ENCODE measurements around the gene INTS1. TPM values are rescaled to one million over a fixed set of nuclear protein-coding genes. Genes with fewer than 3 reads are reported as not detected.
"Not testable (repeated sequence)": the region's sequence is repeated elsewhere in the genome, so short reads cannot be mapped to it uniquely, and the experiment has no call there.

Gene INTS1
- polyA plus RNA-seq, 3 donors: 53.1 to 56.4 (median 54.7) TPM

DNA sequence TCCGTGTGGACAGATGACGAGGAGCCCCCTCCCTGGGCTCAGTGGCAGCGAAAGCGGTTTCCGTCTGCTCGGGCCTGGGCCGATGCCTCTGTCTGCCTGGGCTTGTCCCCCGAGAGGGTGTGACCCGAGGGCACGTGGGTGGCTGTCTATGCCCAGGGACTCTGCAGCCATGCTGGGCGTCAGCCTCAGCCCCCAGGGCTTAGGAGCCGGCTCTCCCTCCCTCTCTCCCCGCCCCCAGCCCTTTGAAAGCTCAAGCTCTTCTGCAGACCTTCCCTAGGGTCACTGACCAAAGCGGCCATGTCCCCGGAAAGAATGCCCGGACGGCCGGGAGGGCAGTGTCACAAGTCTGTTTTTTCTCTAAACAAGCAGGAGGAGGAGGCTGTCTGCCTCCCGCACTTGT, 52.0 kb downstream of the INTS1 start:
- no peak for DNase-seq (ENCODE audit: low read depth in 3 of 3, low spot score in 2 of 3)

DNA sequence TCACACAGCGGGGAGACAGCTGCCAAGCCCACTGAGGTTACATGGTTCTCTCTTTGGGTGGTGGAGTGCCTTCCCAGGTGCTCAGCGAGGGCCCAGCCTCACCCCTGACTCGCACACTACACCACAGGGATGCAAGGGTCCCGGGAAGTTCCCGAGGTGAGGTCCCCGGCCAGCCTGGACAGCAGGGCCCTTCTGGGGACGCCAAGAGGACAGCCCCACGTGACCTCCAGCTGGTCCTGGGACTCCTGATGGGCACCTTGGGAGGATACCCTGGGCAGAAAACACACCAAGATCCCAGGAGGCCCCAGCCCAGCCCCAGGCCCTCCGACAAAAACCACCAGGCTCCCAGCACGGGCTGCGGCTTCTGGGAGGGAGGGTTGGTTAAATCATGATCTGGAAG, 53.2 kb downstream of the INTS1 start:
- DNase-seq (ENCODE audit: low read depth in 3 of 3, low spot score in 2 of 3): no peak

DNA sequence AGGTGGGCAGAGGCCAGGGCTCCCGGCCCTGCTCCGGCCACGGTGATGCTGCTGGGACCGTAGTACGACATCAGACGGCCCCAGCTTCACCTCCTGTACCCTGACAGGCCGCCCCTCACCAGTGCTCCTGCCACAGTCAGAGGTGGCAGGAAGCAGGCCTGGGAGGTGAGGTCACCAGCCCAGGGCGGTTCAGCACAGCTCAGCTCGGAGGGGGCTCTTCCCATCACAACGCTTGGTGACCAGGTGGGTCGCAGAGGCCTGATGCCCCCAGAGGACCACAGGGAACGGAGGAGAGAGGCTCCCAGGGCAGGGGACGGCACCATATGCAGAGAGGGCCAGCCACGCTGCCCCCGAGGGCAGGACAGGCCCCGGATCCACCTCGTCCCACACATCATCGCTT, 53.8 kb downstream of the INTS1 start:
- DNase-seq (ENCODE audit: low read depth in 3 of 3, low spot score in 2 of 3): no peak

DNA sequence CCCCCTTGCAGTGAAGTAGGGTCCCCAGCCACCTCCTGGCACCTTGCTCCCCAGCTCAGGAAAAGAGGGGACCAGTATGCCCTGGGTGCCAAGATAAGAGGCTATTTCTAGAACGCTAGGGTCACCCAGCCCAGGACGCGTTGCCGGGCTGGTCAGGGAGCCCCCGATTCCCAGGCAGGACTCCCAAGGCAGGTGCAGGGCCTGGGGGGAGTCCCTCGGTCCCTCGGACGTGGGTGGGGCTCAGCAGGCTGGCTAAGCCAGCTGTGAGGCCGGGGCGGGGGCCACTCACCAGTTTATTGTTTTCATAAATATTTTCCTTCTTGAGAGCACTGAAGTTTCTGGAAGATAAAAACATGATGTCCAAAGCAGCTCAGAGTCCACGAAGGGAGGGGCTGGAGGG, 54.2 kb downstream of the INTS1 start:
- no peak for DNase-seq (ENCODE audit: low read depth in 3 of 3, low spot score in 2 of 3)

DNA sequence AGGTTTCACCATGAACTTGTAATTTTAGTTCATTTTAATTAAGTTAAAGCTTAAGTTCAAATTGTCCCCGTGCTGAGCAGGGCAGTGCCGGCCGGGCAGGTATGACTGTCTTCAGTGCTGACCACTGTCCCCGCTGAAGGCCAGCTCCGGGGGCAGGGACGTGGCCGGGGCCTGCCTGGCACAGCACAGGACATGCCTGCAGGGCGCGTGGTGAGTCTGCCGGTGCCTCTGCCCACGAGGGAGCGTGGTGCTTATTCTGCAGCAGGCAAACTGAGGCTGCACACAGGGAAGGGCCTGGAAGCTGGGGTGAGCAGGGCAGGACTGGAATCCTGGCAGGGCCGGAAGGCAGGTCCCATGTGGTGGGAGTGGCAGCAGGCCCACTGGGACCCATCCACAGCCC, 54.7 kb downstream of the INTS1 start:
- no peak for DNase-seq (ENCODE audit: low read depth in 3 of 3, low spot score in 2 of 3)

DNA sequence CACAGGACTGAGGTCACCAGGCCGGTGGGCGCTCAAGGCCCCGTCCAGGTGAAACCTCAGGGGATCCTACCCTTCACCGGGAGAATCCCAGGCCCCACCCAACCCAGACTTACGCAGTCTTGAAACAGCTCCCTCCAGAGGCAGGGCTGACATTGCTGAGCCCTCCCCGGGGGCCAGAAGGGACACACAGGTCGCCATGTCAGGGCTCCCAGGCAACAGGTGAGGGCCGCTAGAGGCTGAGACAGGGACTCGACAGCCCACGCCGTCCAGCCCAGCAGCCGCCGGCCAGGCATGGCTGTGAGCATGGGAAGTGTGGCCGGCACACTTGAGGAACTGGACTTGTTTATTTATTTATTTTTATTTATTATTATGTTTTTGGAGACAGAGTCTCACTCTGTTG, 55.2 kb downstream of the INTS1 start:
- DNase-seq (ENCODE audit: low read depth in 3 of 3, low spot score in 2 of 3): no peak

DNA sequence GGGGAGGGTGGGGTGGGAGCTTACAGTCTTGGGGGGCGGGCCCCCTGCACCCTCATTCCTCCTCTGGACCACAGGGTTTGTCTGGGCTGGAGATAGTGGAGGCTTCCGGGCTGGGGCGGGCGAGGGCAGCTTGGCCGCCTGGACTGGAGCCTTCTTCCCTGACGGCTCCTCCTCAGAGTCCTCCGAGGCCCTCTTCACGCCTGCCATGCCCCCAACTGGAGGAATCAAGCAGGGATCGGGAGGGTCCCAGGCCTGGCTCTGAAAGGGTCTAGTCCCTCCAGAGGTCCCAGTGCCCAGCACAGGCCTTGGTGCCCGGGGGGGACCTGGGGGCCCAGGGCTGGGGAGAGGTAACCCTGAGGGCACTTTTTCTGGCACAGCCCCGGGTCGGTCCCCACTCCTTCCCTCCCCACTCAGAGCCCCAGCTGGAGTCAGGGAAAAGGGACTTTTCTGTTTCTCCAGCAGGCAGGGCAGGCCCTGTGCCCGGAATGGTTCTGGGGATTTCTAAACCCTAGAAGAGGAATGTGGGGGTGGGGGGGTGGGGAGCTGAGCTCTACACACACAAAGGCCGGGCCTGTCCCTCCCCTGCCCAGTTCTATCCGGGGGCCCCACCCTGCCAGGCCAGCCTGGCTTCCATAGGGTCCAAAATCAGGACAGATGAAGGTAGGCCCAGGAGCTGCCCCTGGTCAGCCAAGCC, 56.5 kb downstream of the INTS1 start:
- no peak for DNase-seq (ENCODE audit: low read depth in 3 of 3, low spot score in 2 of 3)

DNA sequence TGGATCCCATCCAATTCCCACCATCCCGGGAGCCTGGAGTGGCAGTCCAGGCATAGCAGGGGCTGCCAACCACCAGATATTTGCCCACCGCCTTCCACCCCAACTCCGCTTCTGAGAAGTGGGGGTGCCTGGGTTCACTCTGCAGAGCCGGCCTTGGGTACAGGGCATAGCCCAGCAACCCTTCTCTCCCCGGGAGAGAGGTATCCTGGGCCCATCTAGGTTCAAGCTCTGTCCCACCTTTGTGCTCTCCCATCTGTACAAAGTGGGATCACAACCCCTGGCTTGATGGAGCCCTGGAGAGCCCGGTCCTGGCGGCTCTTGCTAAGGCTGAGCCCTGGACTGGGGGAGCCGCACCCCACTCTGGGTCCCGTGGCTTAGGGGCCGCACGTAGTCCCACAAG, 57.1 kb downstream of the INTS1 start:
- no peak for DNase-seq (ENCODE audit: low read depth in 3 of 3, low spot score in 2 of 3)

DNA sequence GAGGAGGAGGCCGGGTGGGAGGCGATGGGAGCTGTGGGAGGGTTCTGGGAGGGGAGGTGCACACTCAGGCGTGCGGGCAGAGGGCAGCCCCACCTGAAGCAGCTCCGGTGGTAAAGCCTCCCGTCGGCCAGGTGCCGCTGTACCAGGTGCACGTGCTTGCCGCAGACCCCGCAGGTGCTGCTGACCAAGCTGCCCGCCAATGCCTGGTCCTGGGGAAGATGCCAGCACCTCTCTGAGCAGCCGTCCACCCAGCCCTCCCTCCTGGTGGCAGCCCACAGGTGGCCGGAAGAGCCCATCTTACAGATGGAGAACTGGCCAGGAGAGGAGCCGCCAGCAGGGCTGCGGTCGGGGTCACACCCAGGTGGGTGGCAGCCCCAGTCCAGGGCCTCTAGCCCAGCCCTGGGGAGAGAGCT, 57.6 kb downstream of the INTS1 start:
- DNase-seq (ENCODE audit: low read depth in 3 of 3, low spot score in 2 of 3): no peak

DNA sequence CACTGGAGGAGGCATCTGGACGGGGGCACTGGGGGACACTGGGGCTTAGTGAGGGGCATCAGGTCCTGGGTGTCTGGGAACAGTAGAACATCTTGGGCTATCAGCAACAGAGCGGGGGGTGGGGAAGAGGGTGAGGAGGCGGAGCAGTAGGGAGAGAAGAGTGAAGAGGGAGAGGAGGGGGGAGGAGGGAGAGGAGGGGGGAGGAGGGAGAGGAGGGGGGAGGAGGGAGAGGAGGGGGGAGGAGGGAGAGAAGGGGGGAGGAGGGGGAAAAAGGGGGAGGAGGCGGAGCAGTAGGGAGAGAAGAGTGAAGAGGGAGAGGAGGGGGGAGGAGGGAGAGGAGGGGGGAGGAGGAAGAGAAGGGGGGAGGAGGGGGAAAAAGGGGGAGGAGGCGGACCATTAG, 58.2 kb downstream of the INTS1 start:
- DNase-seq (ENCODE audit: low read depth in 3 of 3, low spot score in 2 of 3): not testable (repeated sequence)

DNA sequence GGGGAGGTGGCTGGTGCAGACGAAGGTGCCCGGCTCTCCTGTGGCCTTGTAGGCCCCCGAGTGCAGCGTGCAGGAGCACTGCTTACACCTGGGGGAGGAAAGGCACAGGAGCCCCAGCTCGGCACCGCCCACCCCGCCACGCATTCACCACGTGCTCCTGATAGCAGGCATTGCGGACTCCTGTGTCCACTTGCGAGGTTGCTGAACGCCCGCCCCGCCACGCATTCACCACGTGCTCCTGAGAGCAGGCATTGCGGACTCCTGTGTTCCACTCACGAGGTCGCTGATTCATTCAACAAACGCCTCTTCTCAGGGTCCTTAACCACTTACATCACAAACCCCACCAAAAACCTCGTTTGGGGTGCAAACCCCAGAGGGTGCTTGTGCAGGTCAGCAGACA, 58.8 kb downstream of the INTS1 start:
- DNase-seq (ENCODE audit: low read depth in 3 of 3, low spot score in 2 of 3): no peak

DNA sequence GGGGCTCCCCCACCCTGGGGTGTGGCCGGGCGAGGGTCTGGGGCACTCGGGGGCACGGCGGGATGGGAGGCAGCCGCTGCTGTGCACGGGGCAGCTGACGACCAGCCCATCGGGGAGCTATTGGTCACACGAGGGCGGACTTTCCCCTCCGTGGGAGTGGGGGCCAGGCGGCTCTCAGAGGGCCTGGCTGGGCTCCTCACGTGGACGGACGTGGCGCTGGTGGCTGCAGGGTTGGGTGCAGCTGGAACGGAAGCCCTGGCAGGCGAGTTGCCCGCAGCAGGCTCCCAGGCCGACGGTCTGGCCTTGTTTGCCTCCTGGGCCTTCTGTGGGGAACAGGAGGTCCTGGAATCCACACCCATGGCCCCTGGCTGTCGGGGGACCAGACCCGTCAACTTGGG, 59.3 kb downstream of the INTS1 start:
- no peak for DNase-seq (ENCODE audit: low read depth in 3 of 3, low spot score in 2 of 3)

DNA sequence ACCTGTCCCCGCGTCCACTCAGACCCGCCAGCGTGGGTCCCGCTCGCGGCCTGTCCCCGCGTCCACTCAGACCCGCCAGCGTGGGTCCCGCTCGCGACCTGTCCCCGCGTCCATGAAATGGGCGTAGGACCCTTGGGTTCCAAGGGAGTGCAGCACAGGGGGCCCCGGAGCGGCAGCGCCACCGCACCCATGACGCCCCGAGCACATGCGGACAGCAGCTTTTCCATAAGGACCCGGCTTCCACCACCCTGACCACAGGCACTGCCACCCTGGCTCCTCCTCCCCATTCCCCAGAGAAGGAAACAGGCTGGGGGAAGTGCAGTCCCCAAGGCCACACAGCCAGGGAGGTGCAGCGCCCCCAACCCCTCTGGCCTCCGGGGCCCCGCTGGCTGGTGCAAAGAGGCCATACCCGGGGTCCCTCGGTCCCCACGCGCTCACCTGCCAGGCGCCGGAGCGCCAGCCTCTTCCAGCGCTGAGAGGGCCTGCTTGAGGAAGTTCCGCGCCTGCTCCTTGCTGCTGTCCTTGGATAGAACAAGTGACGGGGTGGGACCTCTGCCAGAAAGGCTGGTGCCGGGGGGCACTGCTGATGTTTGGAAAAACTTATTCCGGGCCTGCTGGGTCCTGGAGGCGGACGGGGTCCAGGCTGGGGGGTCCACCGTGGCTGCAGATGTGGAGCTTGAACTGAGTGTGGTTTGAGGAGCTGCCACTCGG, 59.8 kb downstream of the INTS1 start:
- no peak for DNase-seq (ENCODE audit: low read depth in 3 of 3, low spot score in 2 of 3)

DNA sequence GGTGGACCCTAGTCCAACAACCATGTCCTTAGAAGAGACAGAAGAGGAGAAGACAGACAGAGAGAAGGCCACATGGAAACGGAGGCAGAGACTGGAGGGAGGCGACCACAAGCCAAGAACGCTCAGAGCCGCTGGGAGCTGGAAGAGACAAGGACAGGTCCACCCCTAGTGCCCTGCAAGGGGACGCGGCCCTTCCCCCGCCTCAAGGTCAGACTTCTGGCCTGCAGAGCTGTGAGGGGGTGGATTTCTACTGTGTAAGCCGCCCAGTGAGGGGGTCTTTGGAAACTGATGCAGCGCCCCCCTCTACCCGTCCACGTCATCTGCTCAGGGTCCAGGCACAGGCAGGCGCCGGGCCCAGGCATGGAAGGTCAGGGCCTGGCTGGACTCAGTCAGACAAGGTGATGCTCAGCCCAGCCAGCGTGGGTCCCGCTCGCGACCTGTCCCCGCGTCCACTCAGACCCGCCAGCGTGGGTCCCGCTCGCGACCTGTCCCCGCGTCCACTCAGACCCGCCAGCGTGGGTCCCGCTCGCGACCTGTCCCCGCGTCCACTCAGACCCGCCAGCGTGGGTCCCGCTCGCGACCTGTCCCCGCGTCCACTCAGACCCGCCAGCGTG, 60.5 kb downstream of the INTS1 start:
- not testable (repeated sequence) for DNase-seq (ENCODE audit: low read depth in 3 of 3, low spot score in 2 of 3)

DNA sequence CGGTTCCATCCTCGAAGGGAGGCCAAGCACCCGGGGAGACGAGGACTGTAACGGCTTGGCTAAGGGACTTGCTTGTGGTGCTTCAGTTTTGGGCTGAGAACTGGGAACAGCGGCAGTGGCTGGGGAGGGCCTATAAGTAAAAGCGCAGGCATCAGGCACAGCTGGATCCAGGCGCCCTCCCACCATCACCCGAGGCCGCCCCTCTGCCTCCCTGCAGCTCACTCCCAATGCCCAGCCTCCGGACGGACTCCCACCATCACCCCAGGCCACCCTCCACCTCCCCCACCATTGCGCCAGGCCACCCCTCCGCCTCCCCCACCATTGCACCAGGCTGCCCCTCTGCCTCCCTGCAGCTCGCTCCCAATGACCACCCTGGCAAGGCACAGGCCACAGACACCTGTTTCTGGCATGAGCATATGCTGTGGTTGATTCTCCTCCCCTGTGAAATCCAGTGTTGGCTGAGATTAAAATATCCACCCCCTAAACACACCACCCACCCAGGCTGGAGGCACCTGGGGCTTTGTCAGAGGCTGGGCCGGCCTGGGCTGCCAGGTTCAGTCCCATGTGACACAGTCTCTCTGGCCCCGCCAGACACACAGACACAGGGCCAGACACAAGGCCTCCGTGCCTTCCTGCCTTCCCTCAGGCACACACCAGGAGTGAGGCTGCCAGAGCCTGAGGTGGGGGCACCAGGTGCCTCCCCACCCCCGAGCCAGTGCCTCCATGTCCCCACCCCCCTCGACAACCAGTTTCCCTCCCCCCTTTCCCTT, 61.6 kb downstream of the INTS1 start:
- DNase-seq (ENCODE audit: low read depth in 3 of 3, low spot score in 2 of 3): no peak

DNA sequence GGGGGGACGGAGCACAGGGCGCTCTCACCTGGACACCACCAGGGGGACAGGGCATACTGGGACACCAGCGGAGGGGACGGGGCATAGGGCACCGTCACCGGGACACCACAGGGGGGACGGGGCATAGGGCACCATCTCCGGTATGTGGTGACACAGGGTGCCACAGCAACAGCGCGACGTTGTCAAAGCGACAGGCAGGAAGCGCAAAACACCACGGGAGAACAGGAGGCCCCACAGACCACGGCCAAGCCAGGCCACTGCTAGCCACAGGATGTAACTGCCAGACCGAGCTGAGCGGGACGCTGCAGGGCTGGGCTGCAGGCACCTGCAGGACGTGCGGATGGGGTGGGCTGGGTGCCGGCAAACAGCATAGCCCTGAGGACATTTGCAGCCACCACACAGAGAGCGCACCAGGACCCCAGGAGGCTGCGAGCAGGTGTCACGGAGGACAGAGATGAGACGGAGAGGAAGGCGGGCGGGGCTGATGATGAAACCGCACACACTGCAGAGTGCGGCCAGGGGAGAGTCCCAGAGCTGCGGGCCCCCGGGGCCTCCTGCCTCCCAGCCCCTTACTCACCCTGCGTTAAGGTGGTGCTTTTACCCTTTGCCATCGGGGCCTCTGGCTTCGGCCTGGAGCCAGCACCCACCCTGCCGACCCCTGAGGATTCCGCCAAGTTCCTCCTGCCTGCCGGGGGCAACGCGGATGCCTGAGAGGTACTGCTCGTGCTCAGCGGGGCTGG, 62.4 kb downstream of the INTS1 start:
- no peak for DNase-seq (ENCODE audit: low read depth in 3 of 3, low spot score in 2 of 3)

DNA sequence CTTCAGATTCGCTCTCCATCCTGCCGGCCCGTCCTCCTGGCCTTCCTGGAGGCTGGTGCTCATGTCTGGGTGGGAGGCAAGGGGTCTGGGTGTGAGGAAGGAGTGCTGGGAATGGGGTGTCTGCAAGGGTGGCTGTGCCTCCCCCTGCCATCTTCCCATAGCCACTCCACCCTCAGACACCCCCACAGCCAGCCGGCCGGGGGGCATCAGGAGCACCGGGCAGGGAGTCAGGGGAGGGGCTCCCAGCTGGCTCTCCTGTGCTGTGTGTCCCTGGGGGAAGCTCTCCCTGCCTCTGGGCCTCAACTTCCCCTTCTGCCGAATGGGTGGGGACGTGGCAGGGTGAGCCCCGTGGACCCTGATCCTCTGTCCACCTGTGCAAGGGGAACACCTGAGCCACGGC, 63.6 kb downstream of the INTS1 start:
- no peak for DNase-seq (ENCODE audit: low read depth in 3 of 3, low spot score in 2 of 3)

DNA sequence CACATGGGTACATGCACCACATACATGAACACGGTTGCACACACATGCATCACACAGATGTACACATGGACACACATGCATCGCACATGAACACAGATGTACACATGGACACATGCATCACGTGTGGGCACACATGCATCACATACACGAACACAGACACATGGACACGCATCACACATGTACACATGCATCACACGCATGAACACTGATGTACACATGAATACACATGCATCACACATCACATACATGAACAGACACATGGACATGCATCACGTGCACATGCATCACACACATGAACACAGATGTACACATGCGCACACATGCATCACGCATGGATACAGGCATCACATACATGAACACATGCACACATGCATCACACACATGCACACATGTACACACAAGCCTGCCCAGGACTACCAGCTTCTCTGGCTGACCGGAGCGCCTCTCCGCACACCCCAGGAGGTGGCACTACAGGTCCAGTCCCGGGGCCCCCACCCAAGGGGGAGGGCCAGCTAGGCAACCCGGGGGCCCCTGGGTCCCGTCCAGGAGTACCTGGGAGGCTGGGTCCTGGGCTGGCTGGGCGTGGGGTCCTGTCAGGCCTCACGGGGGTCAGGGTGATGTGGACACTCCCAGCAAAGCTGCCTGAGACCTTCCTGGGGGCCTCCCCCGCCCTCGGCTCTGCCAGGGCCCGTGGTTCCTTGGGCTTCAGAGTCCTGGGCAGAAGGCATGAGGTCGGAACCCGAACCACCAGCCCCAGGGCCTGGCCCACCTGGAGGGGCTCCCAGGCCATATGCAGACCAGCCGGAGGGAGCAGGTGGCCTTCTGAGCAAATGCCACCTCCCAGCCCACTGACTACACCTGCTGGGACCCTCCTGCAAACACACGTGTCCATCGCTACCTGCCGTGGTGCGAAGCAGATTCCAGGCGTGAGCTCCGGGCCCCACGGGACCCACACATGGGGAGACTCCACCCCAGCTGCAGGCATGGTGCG, 64.5 kb downstream of the INTS1 start:
- no peak for DNase-seq (ENCODE audit: low read depth in 3 of 3, low spot score in 2 of 3)

DNA sequence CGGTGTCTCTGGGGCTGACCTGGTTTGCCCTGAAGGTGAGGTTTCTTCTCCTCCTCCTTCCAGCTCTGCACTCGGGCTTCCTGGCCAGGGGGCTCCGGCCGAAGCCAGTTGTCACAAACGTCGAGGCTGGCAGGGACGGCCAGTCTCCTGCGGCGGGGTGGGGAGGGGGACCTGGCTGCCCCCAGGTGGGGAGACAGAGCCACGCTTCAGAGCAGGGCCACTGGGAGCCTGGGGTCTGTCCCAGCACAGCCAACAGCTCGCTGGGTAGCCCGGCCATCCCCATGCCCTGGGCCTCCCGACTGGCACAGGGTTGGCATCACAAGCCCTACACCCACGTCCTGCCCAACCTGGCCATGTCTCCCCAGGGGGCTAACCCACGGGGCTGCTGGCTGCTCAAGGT, 65.4 kb downstream of the INTS1 start:
- DNase-seq (ENCODE audit: low read depth in 3 of 3, low spot score in 2 of 3): no peak

DNA sequence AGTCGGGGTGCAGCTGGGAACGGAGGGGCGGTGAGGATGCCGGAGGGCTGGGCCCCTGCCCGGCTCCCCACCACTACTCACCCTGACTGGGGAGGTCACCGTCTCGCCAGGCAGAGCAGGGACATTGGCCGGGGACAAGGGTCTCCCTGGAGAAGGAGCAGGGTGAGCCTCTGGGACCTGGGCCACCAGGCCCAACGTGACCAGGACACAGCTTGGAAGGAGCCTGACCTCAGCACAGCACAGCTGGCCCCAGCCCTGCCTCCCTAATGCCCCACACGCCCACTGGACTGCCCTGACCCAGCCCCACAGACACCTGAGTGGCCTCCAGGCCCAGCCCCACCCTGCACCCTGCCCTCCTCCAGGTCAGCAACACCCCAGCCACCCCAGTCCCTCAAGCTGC, 66.0 kb downstream of the INTS1 start:
- DNase-seq (ENCODE audit: low read depth in 3 of 3, low spot score in 2 of 3): no peak

Measured in right renal cortex interstitium (tissue), 3 donors.